ENCODE measurements around the gene PHYKPL.
"Not testable (repeated sequence)": the region's sequence is repeated elsewhere in the genome, so short reads cannot be mapped to it uniquely, and the experiment has no call there.

The PHYKPL gene

DNA sequence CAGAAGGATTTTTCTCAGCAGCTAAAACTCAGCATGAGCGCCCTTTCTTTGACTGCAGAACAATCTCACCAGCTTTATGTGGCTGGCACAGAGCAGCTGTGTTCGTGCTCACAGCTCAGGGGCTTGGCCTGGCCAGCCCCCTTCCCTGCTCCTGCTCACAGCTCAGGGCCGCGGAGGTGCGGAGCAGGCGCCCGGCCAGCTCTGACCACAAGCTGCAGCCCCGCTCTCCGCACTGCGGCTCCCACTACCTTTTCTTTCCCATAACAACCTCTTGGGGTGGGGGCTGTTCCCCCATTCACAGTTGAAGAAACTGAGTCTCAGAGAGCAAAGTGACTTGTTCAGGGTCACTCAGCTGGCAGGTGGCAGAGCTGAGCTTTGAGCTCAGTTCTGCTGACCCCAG, 34.0 kb upstream of the PHYKPL start:
- in situ Hi-C loops (cut with MboI; ENCODE audit: low sequenced_read_pairs): no loop called here

DNA sequence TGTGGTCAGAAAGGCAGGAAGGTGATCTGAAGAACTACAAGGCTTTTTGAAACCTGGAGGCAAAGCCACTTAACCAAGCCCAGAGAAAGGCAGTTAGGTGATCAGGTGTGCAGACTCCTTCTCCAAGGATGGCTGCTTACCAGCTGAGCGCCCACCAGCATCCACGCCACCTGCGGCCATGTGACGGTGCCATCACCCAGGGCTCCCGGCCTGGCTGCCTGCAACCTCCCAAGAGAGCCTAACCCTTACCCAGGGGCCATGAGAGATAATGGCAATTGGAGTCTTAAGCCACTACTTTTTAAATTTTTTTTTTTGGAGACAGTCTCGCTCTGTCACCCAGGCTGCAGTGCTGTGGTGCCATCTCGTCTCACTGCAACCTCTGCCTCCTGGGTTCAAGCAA, 33.1 kb upstream of the PHYKPL start:
- in situ Hi-C loops (cut with MboI; ENCODE audit: low sequenced_read_pairs): no loop called here

DNA sequence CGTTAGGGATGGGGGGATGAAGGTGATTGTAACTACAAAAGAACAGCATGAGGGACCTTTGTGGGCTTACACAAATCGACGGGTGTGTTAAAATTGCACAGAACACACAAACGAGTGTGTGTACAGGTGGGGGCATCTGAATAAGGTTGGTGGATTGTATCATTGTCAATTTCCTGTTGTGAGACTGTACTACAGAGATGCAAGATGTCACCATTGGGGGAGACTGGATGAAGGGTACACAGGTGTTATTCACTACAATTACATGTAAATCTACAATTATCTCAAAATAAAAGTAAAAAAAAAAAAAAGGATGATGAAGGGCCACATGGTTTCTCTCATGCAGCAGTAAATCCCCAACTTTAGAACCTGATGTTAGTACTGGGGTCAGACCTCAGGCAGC, 31.4 kb upstream of the PHYKPL start:
- in situ Hi-C loops (cut with MboI; ENCODE audit: low sequenced_read_pairs): no loop called here

DNA sequence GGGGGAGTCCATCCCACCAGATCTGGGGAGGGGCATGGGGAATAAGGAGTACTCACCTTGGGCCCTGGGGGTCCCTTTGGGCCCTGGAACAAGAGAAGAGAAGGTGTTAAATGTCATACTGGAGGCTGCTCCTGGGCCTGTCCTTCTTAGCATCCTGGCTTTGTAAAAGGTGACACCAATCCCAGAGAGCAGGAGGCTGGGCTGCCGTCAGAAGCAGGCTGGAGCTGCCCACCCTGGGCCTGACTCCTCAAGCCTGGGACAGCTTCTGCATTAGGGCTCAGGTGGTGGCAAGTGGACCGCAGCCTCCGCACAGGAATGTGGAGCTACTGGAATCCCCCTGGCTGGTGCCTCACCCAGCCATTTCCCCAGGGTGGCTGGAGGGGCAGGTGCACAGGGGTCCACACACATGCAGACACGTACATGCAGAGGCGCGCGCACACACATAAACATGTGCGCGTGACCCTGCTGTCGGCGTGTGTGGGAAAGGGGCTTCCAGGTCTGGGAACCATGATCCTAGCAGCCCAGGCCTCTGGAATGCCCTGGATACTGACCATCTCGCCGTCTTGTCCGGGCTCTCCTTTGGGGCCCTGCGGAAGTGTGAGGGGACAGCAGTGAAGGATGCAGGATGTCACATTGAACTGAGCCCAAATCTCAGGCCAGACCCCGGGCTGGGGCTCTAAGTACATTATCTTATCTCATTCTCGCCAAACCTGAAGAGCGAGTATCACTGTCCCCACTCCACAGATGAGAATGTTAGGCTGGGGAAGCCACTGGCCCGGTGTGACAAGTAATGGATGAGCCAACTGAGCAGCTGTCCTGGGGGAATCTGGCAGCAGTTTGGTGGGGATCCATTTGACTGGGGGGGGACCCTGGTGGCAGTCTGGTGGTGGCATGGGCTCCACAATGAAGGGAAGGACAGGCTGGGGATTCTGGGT, 29.3 kb upstream of the PHYKPL start:
- in situ Hi-C loops (cut with MboI; ENCODE audit: low sequenced_read_pairs): no loop called here

DNA sequence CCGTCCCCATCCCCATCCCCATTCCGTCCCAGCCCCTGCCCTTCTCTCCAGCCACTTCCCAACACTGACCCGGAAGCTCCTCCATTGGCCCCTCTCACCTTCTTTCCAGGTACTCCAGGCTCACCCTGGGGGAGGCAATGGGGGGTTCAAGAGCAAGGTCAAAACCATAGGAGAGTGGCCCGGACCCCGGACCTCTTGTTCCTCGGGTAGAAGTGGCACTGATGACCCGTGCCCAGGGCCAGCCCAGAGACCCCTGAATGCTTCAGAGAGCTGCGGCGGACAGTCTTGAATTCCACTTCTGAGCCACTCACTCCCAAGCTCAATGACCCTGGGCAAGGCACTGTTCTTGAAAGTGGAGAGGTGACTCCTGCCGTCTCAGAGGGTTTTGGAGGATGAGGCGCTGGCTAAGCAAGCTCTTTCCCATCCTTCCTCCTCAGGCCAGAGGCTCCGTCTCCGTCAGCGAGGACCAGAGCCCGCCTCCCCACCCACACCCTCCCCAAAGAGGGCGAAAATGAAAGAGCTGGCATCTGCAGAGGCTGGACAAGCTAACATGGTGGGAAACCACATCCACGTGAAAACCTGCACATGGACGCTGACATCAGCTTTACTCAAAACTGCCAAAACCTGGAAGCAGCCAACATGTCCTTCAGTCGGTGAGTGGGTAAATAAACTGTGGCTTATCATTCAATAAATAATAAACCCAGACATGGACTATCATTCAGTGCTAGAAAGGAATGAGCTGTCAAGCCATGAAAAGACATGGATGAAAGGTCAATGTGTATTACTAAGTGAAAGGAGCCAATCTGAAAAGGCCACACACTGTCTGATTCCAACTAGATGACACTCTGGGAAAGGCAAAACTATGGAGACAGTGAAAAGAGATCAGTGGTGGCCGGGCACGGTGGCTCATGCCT, 27.3 kb upstream of the PHYKPL start:
- in situ Hi-C loops (cut with MboI; ENCODE audit: low sequenced_read_pairs): no loop called here

DNA sequence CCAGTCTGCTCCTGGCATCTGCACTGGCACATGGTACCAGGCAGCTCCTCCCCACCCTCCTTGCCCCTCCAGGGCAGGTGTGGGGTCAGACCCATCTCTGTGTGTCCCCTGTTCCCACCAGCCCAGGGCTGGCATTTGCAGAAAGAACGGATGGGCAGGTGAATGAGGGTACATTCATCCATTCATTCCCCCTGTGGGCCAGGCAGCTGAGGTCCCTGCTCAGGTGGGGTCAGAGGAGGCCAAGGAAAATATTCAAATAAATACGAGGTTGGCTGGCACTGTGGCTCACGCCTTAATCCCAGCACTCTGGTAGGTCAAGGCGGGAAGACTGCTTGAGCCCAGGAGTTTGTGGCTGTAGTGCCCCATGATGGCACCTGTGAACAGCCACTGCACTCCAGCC, 25.0 kb upstream of the PHYKPL start:
- in situ Hi-C loops (cut with MboI; ENCODE audit: low sequenced_read_pairs): no loop called here

DNA sequence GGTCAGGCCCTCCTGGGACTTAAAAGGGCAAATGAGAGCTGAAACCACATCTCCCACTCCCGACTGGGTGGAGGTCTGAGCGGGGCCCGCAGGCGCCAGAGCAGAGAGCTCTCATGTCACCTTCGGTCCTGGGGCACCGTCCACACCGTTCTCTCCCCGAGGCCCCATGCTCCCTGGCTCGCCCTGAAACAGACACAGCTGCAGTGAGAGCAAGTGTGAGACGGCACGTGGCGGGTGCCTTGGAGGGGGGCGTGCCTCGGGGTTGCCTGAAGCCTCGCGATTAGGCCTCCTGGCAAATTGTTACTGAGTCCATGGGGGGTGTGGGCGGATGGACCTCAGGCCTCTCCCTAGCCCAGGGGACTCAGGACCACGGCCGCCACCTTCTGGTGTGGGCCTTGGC, 24.1 kb upstream of the PHYKPL start:
- in situ Hi-C loops (cut with MboI; ENCODE audit: low sequenced_read_pairs): no loop called here

DNA sequence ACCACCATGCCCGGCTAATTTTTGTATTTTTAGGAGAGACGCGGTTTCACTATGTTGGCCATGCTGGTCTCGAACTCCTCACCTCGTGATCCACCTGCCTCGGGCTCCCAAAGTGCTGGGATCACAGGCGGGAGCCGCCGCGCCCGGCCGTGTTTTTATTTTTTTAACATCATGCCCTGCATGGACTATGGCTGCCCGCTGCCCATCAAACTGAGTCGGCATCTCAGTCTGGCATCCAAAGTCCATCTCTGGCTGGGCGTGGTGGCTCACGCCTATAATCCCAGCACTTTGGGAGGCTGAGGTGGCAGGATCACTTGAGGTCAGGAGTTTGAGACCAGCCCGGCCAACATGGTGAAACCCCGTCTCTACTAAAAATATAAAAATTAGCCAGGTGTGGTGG, 21.0 kb upstream of the PHYKPL start:
- in situ Hi-C loops (cut with MboI; ENCODE audit: low sequenced_read_pairs): not testable (repeated sequence)

DNA sequence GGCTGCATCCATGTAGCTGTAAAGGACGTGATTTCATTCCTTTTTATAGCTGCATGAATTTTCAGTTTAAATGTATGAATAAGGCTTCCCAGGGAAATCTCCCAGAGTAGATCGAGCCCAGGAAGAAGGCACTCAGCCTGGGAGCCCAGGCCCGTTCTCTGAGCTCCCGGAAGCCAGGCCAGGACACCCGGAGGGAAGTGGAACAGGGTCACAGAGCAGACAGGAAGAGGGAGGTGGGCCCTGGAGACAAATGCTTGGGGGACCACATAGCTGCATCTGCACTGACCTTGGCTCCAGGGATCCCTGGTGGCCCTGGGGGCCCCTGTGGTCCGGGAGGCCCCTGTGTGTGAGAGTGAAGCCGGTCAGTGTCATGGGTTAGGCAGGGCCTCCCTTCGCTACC, 19.7 kb upstream of the PHYKPL start:
- in situ Hi-C loops (cut with MboI; ENCODE audit: low sequenced_read_pairs): no loop called here

DNA sequence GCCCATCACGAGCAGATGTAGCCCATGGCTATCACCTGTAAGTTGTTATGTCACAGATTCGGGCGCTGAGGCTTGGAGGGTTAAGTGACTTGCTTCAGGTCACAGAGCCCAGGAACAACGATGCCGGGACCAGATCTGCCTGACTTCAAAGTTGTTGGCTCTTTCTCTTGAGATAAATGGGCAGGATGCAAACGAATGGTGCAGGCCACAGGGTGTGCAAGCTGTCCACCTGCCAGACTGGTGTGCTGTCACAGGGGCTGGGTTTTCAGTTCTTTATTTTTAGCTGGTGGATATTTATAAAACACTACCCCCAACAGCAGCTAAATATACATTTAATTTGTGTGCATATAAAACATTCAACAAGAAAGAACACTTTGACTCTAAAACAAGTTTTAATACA, 17.7 kb upstream of the PHYKPL start:
- in situ Hi-C loops (cut with MboI; ENCODE audit: low sequenced_read_pairs): no loop called here

DNA sequence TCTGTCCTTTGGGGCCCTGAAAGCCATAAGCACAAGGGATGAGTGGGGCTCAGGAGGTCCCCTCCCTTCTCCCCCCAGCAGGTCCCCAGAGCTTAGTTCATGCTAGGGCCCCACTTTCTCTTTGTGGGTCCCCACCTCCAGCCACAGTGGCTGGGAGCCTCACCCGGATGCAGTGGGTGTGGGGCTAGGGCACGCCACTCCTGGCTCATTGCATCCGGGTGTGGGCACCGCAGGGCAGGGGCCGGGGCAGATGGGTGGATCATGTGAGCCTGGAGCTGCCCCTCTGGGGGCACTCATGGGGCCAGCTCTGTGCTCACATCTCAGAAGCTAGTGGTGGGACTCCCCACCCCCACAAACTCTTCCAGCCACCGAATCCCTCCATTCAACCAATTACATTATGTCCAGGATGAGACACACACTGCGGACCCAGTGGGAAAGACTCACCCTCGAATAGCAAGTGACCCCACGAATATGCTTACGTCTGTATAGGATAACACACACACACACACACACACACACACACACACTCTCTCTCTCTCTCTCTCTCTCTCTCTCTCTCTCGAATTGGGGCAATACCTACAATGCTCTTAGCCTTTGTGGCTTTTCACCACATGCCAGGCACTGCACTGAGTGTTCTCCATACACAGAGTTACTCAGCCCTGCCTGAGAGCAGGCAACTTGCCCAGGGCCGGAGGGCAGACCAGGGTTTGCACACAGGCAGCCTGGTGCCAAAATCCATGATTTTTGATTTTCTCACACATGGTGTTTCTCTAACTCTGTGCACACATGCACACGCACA, 16.8 kb upstream of the PHYKPL start:
- in situ Hi-C loops (cut with MboI; ENCODE audit: low sequenced_read_pairs): no loop called here

DNA sequence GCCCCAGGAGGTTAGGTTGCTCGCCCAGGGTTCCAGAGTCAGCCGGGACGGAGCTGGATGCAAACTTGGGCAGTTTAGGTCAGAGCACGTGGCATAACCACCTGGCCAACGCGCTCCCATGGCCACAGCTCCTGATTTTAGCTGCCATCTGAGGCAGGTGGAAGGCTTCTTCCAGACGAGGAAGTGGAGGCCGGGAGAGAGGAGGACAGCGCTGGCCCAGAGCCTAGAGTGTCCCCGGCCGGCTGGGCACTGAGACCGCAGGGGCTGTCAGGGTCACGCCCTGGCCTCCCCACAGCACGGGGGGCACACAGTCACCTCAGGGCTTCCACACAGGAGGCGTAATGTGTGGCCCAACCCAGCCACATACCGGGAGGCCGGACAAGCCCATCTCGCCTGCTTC, 16.1 kb upstream of the PHYKPL start:
- in situ Hi-C loops (cut with MboI; ENCODE audit: low sequenced_read_pairs): no loop called here

DNA sequence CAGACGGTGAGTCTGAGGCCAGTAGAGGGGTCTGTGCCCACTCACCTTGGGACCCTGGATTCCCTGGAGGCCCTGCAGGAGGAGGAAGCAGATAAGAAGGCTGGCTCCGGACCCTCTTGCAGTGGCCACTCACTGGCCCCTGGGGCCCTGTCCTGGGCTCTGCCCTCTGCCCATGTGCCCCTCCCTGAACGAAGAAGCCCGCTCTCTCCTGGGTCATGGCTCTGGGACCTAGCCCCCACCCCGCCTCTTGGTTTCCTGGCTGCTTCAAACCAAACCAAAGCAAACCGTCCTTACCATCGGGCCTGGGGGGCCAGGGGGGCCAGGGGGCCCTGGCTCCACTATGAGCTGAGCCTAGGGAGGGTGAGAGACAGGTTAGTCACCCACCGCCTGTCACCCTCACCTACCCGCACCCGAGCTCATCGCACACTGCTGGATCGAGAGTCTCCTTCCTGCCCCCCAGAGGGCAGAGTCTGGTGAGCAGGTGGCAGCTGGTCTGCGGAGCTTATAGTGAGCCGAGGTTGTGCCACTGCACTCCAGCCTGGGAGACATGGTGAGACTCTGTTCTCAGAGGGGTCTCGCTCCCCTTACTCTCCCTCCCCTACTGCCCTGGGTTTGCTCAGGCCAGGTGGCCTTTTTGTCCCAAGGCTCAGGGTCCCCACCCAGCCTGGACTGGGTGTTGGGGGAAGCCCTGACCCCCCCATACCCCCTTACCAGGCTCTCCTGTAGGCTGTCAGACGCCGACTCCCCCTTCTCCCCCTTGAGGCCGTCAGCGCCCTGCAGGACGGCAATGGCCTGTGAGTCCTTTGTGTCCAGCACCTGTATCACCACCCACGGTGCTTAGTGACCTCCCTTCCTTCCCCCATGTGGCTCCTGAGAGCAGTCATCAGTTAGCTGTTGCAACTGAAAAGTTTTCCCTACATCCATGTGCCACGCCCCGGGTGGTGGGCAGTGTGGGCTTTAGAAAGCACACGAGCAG, 15.2 kb upstream of the PHYKPL start:
- in situ Hi-C loops (cut with MboI; ENCODE audit: low sequenced_read_pairs): no loop called here

DNA sequence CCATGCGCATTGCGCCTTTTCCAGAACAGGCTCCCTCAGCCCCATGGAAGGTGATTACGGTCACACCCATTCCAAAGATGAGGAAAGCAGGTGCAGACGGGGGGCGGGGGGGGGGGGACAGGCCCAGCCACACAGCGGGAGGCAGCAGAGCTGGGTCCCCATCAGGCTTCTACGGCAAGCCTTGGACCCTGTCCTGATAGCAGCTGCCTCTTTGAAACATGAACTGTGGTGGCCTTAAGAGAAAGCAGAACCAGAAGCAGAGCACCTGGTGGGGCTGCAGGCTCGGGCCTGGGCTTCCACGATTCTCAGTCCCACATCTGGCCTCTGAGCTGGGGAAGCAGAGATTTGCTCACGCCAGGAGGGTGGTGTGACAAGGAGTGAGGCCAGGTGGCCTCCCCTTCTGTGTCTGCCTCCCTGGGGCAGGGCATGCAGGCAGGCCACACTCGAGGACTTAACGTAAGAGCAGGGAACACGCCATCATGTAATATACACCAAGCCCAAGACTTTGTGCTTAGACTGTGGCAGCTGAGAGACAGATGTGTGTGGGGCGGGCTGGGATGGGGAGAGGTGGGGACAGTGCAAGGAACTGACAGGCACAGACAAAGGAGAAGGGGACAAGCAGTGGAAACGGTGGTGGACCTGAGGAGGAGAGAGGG, 14.2 kb upstream of the PHYKPL start:
- in situ Hi-C loops (cut with MboI; ENCODE audit: low sequenced_read_pairs): no loop called here

DNA sequence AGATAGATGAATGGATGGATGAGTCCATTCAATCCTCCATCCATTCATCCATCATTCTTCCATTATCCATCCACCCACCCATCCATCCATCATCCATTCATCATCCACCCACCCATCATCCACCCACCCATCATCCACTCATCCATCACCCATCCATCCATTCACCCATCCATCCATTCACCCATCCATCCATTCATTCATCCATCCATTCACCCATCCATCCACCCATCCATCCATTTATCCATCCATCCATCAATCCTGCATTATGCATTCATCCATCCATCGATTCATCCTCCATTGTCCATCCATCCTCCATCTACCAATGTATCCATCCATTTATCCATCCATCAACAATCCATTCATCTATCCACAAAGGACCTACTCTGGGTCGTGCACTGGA, 12.8 kb upstream of the PHYKPL start:
- in situ Hi-C loops (cut with MboI; ENCODE audit: low sequenced_read_pairs): no loop called here

DNA sequence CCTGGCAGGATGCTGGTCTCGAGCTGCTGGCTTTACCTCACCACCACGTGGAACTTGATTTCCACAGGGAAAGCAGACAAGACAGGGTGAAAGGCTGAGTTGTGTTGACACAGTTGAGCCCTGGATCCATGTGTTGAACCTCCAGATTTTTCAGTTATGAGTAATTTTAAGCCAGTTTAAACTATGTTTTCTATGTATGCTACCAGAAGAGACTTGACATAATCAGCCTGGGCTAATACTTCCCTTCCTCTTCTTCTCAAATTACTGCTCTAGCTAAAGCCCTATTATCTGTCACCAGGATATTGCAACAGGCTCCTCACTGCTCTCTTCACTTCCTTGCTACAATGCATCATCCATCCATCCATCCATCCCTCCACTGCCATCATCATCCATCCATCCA, 12.0 kb upstream of the PHYKPL start:
- in situ Hi-C loops (cut with MboI; ENCODE audit: low sequenced_read_pairs): no loop called here

DNA sequence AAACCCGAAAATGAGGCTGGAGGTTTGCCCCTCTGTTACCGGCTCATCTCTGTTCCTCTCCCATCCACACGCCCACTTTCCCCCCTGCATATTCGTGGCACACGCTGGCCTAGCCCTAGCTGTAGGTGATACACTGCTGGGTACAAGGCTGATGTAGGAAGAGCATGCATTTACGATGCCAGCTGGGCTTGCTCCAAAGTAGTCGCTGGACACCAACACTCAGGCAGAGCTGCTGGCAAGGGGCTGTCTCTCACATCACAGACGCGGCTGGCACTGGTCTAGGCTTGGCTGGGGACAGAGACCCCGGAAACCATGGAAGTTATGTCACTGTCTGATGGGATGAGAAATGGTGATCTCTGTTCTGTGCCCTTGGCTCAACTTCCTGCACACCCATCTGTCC, 9.8 kb upstream of the PHYKPL start:
- in situ Hi-C loops (cut with MboI; ENCODE audit: low sequenced_read_pairs): no loop called here

DNA sequence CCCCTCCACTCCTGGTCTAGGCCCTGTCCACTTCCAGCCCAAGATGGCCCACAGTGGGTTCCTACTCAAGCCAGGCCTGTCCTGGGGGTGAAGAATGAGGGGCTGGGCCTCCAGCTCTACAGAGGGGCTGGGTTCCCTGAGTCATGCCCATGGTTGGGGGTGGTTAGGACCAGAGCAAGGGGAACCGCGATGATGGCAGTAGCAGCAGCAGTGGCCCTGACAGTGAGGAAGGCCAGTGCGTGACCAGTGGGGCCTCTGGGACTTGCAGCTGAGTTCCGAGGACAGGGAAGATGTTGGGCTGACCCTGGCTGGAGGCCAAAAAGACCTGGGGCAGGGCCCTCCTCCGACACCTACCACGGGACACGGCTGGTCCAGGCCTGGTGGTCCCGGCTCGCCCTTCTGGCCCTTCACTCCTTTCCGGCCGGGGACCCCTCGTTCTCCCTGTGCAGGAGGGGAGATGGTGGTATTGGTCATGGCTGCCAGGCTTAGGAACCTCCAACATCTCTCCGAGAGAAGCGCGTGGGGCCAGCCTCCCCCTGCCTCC, 9.2 kb upstream of the PHYKPL start:
- in situ Hi-C loops (cut with MboI; ENCODE audit: low sequenced_read_pairs): no loop called here

DNA sequence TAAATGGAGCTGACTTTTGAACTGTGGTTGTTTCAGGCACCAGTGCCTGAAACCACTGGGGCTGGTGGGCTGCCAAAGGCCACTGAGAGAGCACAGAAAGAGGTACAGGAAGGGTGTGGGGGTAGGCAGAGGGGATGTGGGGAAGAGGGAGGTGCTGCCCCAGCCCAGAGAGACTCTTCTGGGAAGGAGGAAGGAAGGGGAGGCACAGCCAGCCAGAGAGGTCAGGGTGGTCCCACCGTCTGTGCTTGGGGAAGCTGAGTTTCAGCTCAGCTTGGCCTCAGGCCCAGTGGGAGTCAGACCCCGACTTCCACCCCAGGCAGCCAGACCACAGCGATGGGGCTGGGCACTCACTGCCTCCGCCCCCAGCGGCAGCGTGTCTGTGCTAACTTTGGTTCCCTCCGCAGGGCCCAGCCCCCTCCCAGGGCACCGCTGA, 8.6 kb upstream of the PHYKPL start:
- in situ Hi-C loops (cut with MboI; ENCODE audit: low sequenced_read_pairs): no loop called here
